Measurements from ENCODE around the gene PNP.
A peak's percentile ranks its signal among the peaks of the same experiment; 100 is the strongest.

PNP gene

DNA sequence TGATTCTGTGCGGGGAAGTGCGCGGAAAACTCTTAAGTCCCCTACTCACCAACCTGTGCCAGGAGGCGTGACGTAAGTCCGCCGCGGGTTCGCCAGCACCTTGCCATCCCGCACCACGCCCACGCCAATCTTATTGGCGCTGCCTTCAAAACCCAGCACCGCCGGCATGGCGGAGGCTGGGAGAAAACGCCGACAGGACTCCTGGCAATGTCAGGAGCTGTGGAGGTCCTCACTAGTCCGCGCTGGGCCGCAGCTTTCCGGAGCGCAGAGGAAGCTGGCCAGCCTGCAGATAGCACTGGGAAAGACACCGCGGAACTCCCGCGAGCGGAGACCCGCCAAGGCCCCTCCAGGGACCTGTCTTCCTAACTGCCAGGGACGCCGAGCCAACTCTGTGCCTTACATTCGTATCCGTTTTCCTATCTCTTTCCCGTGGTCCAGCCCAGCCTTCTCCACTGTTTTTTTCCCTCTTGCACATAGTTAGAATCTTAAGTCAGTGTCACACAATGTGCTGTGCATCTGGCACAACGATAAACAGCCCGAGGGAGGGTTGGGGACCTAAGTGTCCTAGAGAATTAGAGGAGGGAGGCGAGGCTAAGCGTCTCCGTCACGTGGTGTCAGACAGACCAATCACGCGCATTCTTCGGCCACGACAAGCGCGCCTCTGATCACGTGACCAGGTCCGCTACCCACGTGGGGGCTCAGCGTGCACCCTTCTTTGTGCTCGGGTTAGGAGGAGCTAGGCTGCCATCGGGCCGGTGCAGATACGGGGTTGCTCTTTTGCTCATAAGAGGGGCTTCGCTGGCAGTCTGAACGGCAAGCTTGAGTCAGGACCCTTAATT lies 14.5 kb upstream of the PNP start, which contains the start of the genes APEX1 and OSGEP:
APEX1 (plus strand) TSS at position 711 of the 839 bp plus-strand sequence. CDS start 420 bp downstream, outside the sequence.
OSGEP (minus strand) TSS at position 297 of the 839 bp plus-strand sequence; CDS start at position 168, 129 bp downstream.
- Histone ChIP-seq H3K4me1 (ENCODE audit: low read length) (no peaks in the 10 kb centered on the region), H3K27ac (ENCODE audit: low read length) (peak within 1 kb of the TSS; percentile 91), H3F3A (ENCODE audit: insufficient read depth, low read length) (peaks cover 5% of the 10 kb centered on the region; the same call in 1 of the 2 replicates), H3K9ac (ENCODE audit: low read length) (peak within 1 kb of the TSS; percentile 90), H3K9me2 (replicated peaks; ENCODE audit: insufficient read depth, low read length) (no peaks in the 10 kb centered on the region), H3K79me2 (ENCODE audit: low read length) (peaks cover 32% of the 10 kb centered on the region), H3K27me3 (replicated peaks; ENCODE audit: insufficient read depth, low read length) (no peaks in the 10 kb centered on the region), H3K4me3 (ENCODE audit: low read length) (peak within 1 kb of the TSS; percentile 80), H3K36me3 (replicated peaks; ENCODE audit: insufficient read depth, low read length) (no peaks in the 10 kb centered on the region), H4K20me1 (ENCODE audit: insufficient read depth, low read length) (peaks cover 3% of the 10 kb centered on the region; the same call in 1 of the 2 replicates), H3K9me3 (replicated peaks; ENCODE audit: insufficient read depth, low read length) (no peaks in the 10 kb centered on the region), H2AFZ (ENCODE audit: low read length) (peak within 1 kb of the TSS; percentile 70), H3K4me2 (ENCODE audit: low read depth, low read length) (peak within 1 kb of the TSS; percentile 68)
- peak; percentile 96 for DNase-seq
- TF ChIP-seq, protein P1, sequence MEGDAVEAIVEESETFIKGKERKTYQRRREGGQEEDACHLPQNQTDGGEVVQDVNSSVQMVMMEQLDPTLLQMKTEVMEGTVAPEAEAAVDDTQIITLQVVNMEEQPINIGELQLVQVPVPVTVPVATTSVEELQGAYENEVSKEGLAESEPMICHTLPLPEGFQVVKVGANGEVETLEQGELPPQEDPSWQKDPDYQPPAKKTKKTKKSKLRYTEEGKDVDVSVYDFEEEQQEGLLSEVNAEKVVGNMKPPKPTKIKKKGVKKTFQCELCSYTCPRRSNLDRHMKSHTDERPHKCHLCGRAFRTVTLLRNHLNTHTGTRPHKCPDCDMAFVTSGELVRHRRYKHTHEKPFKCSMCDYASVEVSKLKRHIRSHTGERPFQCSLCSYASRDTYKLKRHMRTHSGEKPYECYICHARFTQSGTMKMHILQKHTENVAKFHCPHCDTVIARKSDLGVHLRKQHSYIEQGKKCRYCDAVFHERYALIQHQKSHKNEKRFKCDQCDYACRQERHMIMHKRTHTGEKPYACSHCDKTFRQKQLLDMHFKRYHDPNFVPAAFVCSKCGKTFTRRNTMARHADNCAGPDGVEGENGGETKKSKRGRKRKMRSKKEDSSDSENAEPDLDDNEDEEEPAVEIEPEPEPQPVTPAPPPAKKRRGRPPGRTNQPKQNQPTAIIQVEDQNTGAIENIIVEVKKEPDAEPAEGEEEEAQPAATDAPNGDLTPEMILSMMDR (IDR thresholded peaks at IDR 0.05; ENCODE audit: low read length): no peak
- TF ChIP-seq EZH2phosphoT487 (IDR thresholded peaks at IDR 0.05; ENCODE audit: low read length) (no peak), EZH2 (optimal IDR thresholded peaks at IDR 0.05; ENCODE audit: low read depth, low read length) (no peak)

DNA sequence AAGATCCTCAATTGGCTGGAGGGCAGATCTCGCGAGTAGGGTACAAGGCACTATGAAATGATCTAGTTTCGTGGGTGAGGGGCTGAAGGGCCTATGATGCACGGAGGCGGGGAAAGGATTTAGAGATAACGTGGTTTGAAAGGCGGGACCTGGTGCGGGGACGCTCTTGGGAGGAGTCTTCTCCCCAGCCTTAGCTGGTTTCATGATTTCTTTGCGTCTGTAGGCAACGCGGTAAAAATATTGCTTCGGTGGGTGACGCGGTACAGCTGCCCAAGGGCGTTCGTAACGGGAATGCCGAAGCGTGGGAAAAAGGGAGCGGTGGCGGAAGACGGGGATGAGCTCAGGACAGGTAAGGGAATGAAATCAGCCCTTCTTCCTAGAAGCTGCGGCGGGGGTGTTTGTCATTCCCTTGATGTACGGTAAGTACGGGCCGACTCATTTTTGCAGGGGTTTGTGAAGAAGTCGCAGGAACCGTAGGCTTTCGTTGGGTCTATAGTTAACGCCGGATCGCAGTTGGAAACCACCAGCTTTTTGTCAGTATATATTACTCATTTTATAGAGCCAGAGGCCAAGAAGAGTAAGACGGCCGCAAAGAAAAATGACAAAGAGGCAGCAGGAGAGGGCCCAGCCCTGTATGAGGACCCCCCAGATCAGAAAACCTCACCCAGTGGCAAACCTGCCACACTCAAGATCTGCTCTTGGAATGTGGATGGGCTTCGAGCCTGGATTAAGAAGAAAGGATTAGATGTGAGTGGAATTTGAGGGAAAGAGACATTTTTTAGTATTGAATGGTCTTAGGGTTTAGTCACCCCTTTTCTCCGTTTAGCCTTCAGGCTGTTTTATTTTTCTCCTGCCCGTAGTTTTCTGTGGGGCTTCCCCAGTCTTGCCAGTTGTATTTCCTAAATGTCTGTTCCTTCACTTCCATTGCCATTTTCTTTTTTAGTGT lies 13.6 kb upstream of the PNP start:
- Histone ChIP-seq H4K20me1 (ENCODE audit: insufficient read depth, low read length) (peaks cover 3% of the 10 kb centered on the region; the same call in 1 of the 2 replicates), H2AFZ (ENCODE audit: low read length) (peak overlapping the region; percentile 70), H3K4me2 (ENCODE audit: low read depth, low read length) (peak overlapping the region; percentile 68), H3K4me1 (ENCODE audit: low read length) (0 out of 2 replicates have a peak, but pooled peaks cover 4% of the 10 kb centered on the region), H3K4me3 (ENCODE audit: low read length) (peak overlapping the region; percentile 80), H3K9me2 (replicated peaks; ENCODE audit: insufficient read depth, low read length) (no peaks in the 10 kb centered on the region), H3K79me2 (ENCODE audit: low read length) (peaks cover 37% of the 10 kb centered on the region), H3K9me3 (replicated peaks; ENCODE audit: insufficient read depth, low read length) (no peaks in the 10 kb centered on the region), H3K36me3 (replicated peaks; ENCODE audit: insufficient read depth, low read length) (no peaks in the 10 kb centered on the region), H3K27ac (ENCODE audit: low read length) (peak overlapping the region; percentile 91), H3F3A (ENCODE audit: insufficient read depth, low read length) (peaks cover 14% of the 10 kb centered on the region; the same call in 1 of the 2 replicates), H3K27me3 (replicated peaks; ENCODE audit: insufficient read depth, low read length) (no peaks in the 10 kb centered on the region), H3K9ac (ENCODE audit: low read length) (peak overlapping the region; percentile 90)
- no peak for DNase-seq
- TF ChIP-seq, protein P1 (IDR thresholded peaks at IDR 0.05; ENCODE audit: low read length): no peak
- TF ChIP-seq EZH2phosphoT487 (IDR thresholded peaks at IDR 0.05; ENCODE audit: low read length) (no peak), EZH2 (optimal IDR thresholded peaks at IDR 0.05; ENCODE audit: low read depth, low read length) (no peak)

DNA sequence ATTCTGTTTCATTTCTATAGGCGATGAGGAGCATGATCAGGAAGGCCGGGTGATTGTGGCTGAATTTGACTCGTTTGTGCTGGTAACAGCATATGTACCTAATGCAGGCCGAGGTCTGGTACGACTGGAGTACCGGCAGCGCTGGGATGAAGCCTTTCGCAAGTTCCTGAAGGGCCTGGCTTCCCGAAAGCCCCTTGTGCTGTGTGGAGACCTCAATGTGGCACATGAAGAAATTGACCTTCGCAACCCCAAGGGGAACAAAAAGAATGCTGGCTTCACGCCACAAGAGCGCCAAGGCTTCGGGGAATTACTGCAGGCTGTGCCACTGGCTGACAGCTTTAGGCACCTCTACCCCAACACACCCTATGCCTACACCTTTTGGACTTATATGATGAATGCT lies 12.2 kb upstream of the PNP start:
- H2AFZ ChIP-seq (ENCODE audit: low read length): no peak overlapping the region
- peaks cover 3% of the 10 kb centered on the region; the same call in 1 of the 2 replicates for H4K20me1 ChIP-seq (ENCODE audit: insufficient read depth, low read length)
- no peak overlapping the region for H3K9ac ChIP-seq (ENCODE audit: low read length)
- H3K79me2 ChIP-seq (ENCODE audit: low read length): peaks cover 37% of the 10 kb centered on the region
- no peak overlapping the region for H3K4me3 ChIP-seq (ENCODE audit: low read length)
- no peak overlapping the region for H3K27ac ChIP-seq (ENCODE audit: low read length)
- H3K36me3 ChIP-seq (replicated peaks; ENCODE audit: insufficient read depth, low read length): no peaks in the 10 kb centered on the region
- H3K27me3 ChIP-seq (replicated peaks; ENCODE audit: insufficient read depth, low read length): no peaks in the 10 kb centered on the region
- no peak for DNase-seq
- TF ChIP-seq EZH2phosphoT487 (IDR thresholded peaks at IDR 0.05; ENCODE audit: low read length) (no peak), EZH2 (optimal IDR thresholded peaks at IDR 0.05; ENCODE audit: low read depth, low read length) (no peak)
- TF ChIP-seq, protein P1 (IDR thresholded peaks at IDR 0.05; ENCODE audit: low read length): no peak
- H3K4me2 ChIP-seq (ENCODE audit: low read depth, low read length): no peak overlapping the region
- H3K4me1 ChIP-seq (ENCODE audit: low read length): 0 out of 2 replicates have a peak, but pooled peaks cover 4% of the 10 kb centered on the region
- H3F3A ChIP-seq (ENCODE audit: insufficient read depth, low read length): peaks cover 18% of the 10 kb centered on the region; the same call in 1 of the 2 replicates
- H3K9me2 ChIP-seq (replicated peaks; ENCODE audit: insufficient read depth, low read length): no peaks in the 10 kb centered on the region
- no peaks in the 10 kb centered on the region for H3K9me3 ChIP-seq (replicated peaks; ENCODE audit: insufficient read depth, low read length)

Data from MM.1S (cell line).